KOPT-K1 (cell line): ENCODE measurements around the gene RAB25.
"Not testable (repeated sequence)": the region's sequence is repeated elsewhere in the genome, so short reads cannot be mapped to it uniquely, and the experiment has no call there.

Source experiments
- H3K27ac ChIP-seq: fragments of 200-600 bp; sonication (generic); 2 replicates; pipeline ENCODE4 v1.5.1; 2016; ENCODE audit warnings: antibody characterized with exemption, mild to moderate bottlenecking, low read depth, low read length; ENCODE audit not compliant: poor library complexity, severe bottlenecking
- H3K36me3 ChIP-seq: fragments of 200-600 bp; sonication (generic); 2 replicates; pipeline ENCODE4 v1.5.1; 2017; ENCODE audit warnings: antibody characterized with exemption, mild to moderate bottlenecking, low read length, moderate library complexity; ENCODE audit not compliant: insufficient read depth
- H3K9me3 ChIP-seq: fragments of 200-600 bp; sonication (generic); 2 replicates; pipeline ENCODE4 v1.5.1; 2017; ENCODE audit warnings: antibody characterized with exemption, low read length, mild to moderate bottlenecking; ENCODE audit not compliant: insufficient read depth, poor library complexity, severe bottlenecking

Gene RAB25

DNA sequence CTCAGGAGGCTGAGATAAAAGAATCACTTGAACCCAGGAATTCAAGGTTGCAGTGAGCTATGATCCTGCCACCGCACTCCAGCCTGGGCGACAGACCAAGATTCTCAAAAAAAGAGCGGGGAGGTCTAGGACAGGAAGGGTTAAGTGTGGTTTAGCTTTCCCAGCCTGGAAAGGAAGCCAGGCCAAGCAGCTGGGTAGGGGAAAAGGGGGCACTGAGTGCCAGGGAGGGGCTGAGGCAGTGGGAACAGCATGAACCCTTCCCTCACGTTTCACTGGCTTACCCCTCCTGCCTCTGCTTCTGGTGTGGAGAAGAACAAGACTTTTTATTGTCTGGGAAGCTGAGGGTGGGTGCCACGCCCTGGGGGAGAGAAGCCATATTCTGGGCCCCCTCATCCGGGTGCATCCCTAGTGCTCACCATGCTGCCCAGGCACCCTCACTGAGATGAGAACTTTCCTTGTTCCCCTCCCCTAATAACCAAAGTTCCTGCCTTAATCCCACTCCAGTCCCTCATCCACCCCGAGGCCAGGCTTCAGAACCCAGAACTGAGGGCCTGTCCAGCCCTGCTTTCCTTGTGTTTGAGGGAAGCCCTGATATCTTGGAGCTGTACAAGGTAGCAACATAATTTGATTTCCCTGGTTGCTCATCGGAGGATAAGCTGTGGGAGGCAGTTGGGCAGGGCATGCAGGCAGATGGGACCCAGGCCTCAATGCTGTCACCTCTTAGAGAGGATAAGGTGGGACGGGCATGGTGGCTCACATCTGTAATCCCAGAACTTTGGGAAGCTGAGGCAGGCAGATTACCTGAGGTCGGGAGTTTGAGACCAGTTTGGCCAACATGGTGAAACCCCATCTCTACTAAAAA is 51.5 kb downstream of the RAB25 start:
- Histone ChIP-seq H3K27ac (no peak overlapping the region), H3K36me3 (no peaks in the 10 kb centered on the region), H3K9me3 (no peaks in the 10 kb centered on the region)

- no peaks in the 10 kb centered on the region for H3K9me3 ChIP-seq
- no peak overlapping the region for H3K27ac ChIP-seq
- H3K36me3 ChIP-seq, result no peaks in the 10 kb centered on the region
Measured at GRCh38 chr1:156113282-156113950, 52.5 kb downstream of the RAB25 start.

DNA sequence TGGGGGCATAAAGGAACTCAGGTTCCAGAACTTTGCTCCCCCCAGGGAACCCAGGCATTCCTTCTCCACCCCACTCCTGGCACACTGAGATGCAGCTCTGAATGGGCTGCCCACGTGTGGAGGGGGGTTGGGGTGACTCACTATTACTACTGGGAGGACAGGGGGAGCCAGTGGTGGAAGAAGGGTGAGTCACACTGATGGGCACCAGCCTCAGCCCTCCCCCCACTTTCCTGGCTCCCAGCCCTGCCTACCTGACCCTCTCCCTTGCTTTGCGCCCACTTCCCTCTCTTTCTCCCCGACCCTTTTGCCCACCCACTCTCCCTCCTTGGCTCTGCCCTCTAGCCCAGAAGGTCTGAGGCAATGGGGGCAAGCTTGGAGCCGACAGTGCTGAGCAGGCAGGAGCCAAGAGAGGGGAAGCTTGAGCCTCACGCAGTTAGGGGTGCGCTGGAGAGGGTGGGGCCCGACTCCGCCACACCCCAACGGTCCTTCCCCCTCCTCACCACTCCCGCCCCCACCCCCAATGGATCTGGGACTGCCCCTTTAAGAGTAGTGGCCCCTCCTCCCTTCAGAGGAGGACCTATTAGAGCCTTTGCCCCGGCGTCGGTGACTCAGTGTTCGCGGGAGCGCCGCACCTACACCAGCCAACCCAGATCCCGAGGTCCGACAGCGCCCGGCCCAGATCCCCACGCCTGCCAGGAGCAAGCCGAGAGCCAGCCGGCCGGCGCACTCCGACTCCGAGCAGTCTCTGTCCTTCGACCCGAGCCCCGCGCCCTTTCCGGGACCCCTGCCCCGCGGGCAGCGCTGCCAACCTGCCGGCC is 53.4 kb downstream of the RAB25 start, which contains the start of gene LMNA:
Gene LMNA (plus strand): TSS at position 611 of the 818 bp plus-strand sequence. CDS start 208 bp downstream, outside the sequence.
- H3K9me3 ChIP-seq, result no peaks in the 10 kb centered on the region
- H3K27ac ChIP-seq, result no peak within 1 kb of the TSS

GRCh38 chr1:156114919-156115513 is 54.1 kb downstream of the RAB25 start:
- Histone ChIP-seq H3K9me3 (no peaks in the 10 kb centered on the region), H3K27ac (no peak overlapping the region), H3K36me3 (no peaks in the 10 kb centered on the region)

More for the DNA sequence above, 53.4 kb downstream of the RAB25 start, which contains the start of gene LMNA:
- H3K36me3 ChIP-seq, result no peaks in the 10 kb centered on the region

DNA sequence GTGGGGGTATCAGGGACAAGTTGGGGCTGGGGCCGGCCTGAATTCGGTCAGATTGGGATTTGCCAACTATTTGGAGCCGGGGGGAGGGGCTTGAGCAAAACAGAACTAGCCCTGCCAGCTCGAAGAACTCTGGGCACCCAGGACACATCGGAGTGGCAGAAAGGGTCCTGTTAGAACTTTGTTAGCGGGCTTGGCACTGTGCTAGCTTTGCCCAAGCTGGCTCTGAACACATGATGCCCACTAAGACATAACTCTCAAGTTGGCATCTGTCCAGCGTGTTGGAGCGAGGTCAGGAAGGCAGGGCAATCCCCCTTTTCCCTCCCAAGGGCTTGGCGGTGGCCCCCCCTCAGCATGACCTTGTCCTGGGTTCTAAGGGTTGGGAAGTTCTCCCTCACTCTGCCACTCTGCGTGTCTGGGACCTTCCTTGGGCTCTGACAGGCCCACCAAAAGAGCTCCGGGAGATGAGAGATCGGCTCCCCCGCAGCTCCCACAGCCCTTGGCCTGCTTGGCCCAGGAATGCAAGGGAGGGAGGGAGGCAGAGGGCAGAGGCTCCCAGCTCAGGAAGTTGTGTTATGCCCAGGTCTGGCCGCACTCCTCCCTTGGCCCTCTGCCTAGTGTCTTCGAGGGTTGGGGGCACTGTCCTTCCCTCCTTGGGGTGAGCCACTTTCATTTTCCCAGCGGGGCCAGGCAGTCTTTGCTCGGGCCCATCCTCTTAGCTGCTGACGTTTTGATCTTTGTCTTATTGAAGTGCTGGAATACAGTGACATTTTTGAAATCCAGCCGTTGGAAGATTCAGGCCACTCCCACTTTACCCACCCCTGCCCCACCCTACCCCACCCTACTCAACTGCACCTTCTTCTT is 54.8 kb downstream of the RAB25 start:
- H3K36me3 ChIP-seq, result no peaks in the 10 kb centered on the region
- no peaks in the 10 kb centered on the region for H3K9me3 ChIP-seq
- no peak overlapping the region for H3K27ac ChIP-seq

DNA sequence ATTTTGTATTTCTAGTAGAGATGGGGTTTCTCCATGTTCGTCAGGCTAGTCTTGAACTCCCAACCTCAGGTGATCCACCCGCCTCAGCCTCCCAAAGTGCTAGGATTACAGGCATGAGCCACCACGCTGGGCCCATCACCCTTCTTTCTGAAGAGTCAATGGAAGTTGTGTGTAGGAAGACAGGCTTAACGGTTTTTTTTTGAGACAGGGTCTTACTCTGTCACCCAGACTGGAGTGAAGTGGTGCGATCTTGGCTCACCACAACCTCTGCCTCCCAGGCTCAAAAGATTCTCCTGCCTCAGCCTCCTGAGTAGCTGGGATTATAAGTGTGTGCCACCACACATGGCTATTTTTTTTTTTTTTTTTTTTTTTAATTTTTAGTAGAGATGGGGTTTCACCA is 55.8 kb downstream of the RAB25 start:
- not testable (repeated sequence) for H3K27ac ChIP-seq, H3K36me3 ChIP-seq, H3K9me3 ChIP-seq

- Histone ChIP-seq H3K36me3 (no peaks in the 10 kb centered on the region), H3K9me3 (no peaks in the 10 kb centered on the region), H3K27ac (no peak overlapping the region)
Measured at GRCh38 chr1:156117414-156118176, 56.6 kb downstream of the RAB25 start.

DNA sequence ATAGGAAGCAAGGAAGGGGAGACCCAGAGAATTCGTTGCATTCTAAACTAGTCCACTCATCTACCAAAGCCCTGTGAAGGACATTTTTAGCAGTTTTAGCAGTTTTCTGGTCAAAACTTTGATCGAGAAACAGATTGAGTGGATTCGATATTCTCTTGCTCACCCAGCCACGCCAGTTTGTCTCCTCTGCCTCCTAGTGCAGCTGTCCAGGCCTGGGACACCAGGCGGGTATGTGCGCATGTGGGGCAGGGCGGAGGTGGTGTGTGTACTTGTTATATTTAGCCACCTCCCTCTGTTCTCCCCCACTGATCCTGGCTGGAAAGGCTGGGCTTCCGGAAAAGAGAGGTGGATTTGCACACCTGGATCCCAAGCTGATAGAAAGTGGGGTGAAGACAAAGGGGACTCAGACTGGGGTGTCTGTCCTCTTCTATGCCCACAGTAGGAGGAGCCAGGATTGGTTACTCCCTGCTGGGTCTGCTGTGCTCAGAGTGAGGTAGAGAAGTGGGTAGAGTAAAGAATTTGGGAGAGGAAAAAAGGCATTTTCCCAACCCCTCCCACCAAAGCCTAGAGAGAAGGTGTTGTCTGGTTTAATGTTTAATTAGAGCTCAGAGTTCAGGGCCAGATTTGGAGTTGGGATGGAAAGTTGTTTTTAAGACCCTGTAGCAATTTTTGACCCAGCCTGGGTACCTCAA is 57.4 kb downstream of the RAB25 start:
- no peaks in the 10 kb centered on the region for H3K36me3 ChIP-seq
- no peaks in the 10 kb centered on the region for H3K9me3 ChIP-seq
- no peak overlapping the region for H3K27ac ChIP-seq

- Histone ChIP-seq H3K36me3 (no peaks in the 10 kb centered on the region), H3K9me3 (no peaks in the 10 kb centered on the region), H3K27ac (no peak overlapping the region)
Measured at GRCh38 chr1:156119503-156120209, 58.7 kb downstream of the RAB25 start.
